ENCODE data around the gene DEAF1. TPM values are rescaled to one million over a fixed set of nuclear protein-coding genes. Genes with fewer than 3 reads are reported as not detected.

The DEAF1 gene
- total RNA-seq, 1 donor from 2014 or later: 56.5 TPM

- H3K4me3 ChIP-seq (ENCODE audit: low read depth, low read length): no peak overlapping the region
- no peak for DNase-seq (ENCODE audit: low read depth)
- peaks cover 21% of the 10 kb centered on the region for H3K27me3 ChIP-seq (ENCODE audit: control insufficient read depth, insufficient read depth, low read length)
- no peaks in the 10 kb centered on the region for H3K36me3 ChIP-seq (ENCODE audit: control insufficient read depth, insufficient read depth, low read length)
- no peak for TF ChIP-seq CTCF (IDR thresholded peaks at IDR 0.05; ENCODE audit: insufficient read depth, low read length, poor library complexity, severe bottlenecking)
These were observed 75.4 kb downstream of the DEAF1 start for GRCh38 chr11:619628-620050.

- no peak for TF ChIP-seq CTCF (IDR thresholded peaks at IDR 0.05; ENCODE audit: insufficient read depth, low read length, poor library complexity, severe bottlenecking)
These were observed 76.0 kb downstream of the DEAF1 start for GRCh38 chr11:618856-619627.

GRCh38 chr11:617912-618682 is 76.9 kb downstream of the DEAF1 start:
- Histone ChIP-seq H3K36me3 (ENCODE audit: control insufficient read depth, insufficient read depth, low read length) (no peaks in the 10 kb centered on the region), H3K4me3 (ENCODE audit: low read depth, low read length) (no peak overlapping the region), H3K27me3 (ENCODE audit: control insufficient read depth, insufficient read depth, low read length) (peaks cover 9% of the 10 kb centered on the region)
- no peak for DNase-seq (ENCODE audit: low read depth)
- no peak for TF ChIP-seq CTCF (IDR thresholded peaks at IDR 0.05; ENCODE audit: insufficient read depth, low read length, poor library complexity, severe bottlenecking)

More at GRCh38 chr11:618856-619627, 76.0 kb downstream of the DEAF1 start:
- H3K4me3 ChIP-seq (ENCODE audit: low read depth, low read length): no peak overlapping the region
- H3K36me3 ChIP-seq (ENCODE audit: control insufficient read depth, insufficient read depth, low read length): no peaks in the 10 kb centered on the region
- no peak for DNase-seq (ENCODE audit: low read depth)
- H3K27me3 ChIP-seq (ENCODE audit: control insufficient read depth, insufficient read depth, low read length): peaks cover 15% of the 10 kb centered on the region

GRCh38 chr11:617199-617911 is 77.7 kb downstream of the DEAF1 start:
- TF ChIP-seq CTCF (IDR thresholded peaks at IDR 0.05; ENCODE audit: insufficient read depth, low read length, poor library complexity, severe bottlenecking): no peak

GRCh38 chr11:616320-617198 is 78.5 kb downstream of the DEAF1 start:
- peaks cover 8% of the 10 kb centered on the region for H3K27me3 ChIP-seq (ENCODE audit: control insufficient read depth, insufficient read depth, low read length)
- H3K4me3 ChIP-seq (ENCODE audit: low read depth, low read length): no peak overlapping the region
- peaks cover under 1% of the 10 kb centered on the region for H3K36me3 ChIP-seq (ENCODE audit: control insufficient read depth, insufficient read depth, low read length)
- no peak for DNase-seq (ENCODE audit: low read depth)
- TF ChIP-seq CTCF (IDR thresholded peaks at IDR 0.05; ENCODE audit: insufficient read depth, low read length, poor library complexity, severe bottlenecking): no peak

More at GRCh38 chr11:617199-617911, 77.7 kb downstream of the DEAF1 start:
- no peak for DNase-seq (ENCODE audit: low read depth)
- Histone ChIP-seq H3K4me3 (ENCODE audit: low read depth, low read length) (no peak overlapping the region), H3K36me3 (ENCODE audit: control insufficient read depth, insufficient read depth, low read length) (no peaks in the 10 kb centered on the region), H3K27me3 (ENCODE audit: control insufficient read depth, insufficient read depth, low read length) (peaks cover 9% of the 10 kb centered on the region)
